Measurements from ENCODE around the gene NSUN4.

NSUN4 gene

DNA sequence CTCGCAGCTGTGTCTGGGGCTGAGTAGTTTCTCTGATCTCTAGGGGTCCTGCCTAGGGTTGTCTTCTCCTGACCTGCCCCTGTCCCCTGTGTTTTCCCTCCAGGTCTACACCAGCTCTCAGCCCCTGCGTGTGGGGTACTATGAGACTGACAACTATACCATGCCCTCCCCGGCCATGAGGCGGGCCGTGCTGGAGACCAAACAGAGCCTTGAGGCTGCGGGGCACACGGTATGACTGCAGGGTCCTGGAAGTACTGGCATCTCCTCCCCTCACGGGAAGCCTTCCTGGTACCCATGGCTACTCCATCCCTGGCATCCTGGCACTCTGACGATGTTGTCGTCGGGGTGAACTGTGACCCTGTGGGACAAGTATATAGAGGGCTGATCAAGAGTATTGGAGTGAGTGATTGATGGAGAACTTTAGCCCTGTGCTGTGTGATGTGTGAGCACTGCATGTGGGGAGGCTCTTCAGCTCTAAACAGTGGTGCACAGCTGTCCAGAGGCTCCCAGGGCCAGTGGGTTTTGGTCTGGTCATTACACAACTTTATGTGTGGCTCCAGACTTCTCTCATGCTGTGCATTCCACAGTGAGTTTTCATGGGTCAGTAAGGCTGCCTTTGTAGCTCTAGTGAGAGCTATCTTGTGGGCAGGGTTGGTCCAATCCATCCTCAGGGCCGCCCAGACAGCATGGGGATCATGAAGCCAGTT is 67.9 kb downstream of the NSUN4 start:
- no peak for DNase-seq

- DNase-seq = no peak
Observed at GRCh38 chr1:46409063-46409372, 68.4 kb downstream of the NSUN4 start.

- DNase-seq = no peak
Observed at GRCh38 chr1:46410156-46411009, 69.8 kb downstream of the NSUN4 start.

- DNase-seq = no peak
Observed at GRCh38 chr1:46411010-46411405, 70.4 kb downstream of the NSUN4 start.

All from COR-L47 (cell line).